DND-41 (cell line): Measurements from ENCODE around the gene RBM20.

Experiments used
- ATAC-seq: fragments of 200-7000 bp; cut with Tn5 transposase; 3 replicates; pipeline ENCODE4 v1.9.1; 2021; ENCODE audit warnings: low read depth; ENCODE audit not compliant: insufficient read depth
- DNase-seq: peaks from one replicate; pipeline ENCODE4 v3.0.0-alpha.2; 2020
- H2AFZ ChIP-seq: 2 replicates; pipeline ENCODE4 v1.6.0; 2012; ENCODE audit warnings: low read depth, low read length
- H3K27ac ChIP-seq: 2 replicates; pipeline ENCODE4 v1.5.1; 2012; ENCODE audit warnings: low read length, inconsistent platforms
- H3K27me3 ChIP-seq: fragments of 200-600 bp; sonication (generic); 2 replicates; pipeline ENCODE4 v1.6.0; 2012; ENCODE audit warnings: low read length, mild to moderate bottlenecking, inconsistent platforms; ENCODE audit not compliant: insufficient read depth, poor library complexity
- H3K36me3 ChIP-seq: 2 replicates; pipeline ENCODE4 v1.5.1; 2012; ENCODE audit warnings: low read length, inconsistent platforms; ENCODE audit not compliant: insufficient read depth
- H3K4me1 ChIP-seq: 2 replicates; pipeline ENCODE4 v1.5.1; 2012; ENCODE audit warnings: mild to moderate bottlenecking, low read length; ENCODE audit not compliant: insufficient read depth
- H3K4me2 ChIP-seq: 2 replicates; pipeline ENCODE4 v1.6.0; 2012; ENCODE audit warnings: mild to moderate bottlenecking, moderate library complexity, low read length, inconsistent platforms; ENCODE audit not compliant: insufficient read depth
- H3K4me3 ChIP-seq, 2 experiments: fragments of 200-600 bp in 1 of 2; shearing (Covaris generic) in 1 of 2; 2 replicates each; pipeline ENCODE4 v1.5.1; 2012 to 2016; ENCODE audit warnings: inconsistent platforms in 2 of 2, low read length in 2 of 2, mild to moderate bottlenecking in 2 of 2, low read depth in 1 of 2, moderate library complexity in 1 of 2
- H3K79me2 ChIP-seq: 2 replicates; pipeline ENCODE4 v1.6.0; 2012; ENCODE audit warnings: low read length, inconsistent platforms; ENCODE audit not compliant: insufficient read depth
- H3K9ac ChIP-seq: 2 replicates; pipeline ENCODE4 v1.6.0; 2012; ENCODE audit warnings: low read depth, mild to moderate bottlenecking, inconsistent platforms, low read length, moderate library complexity
- H3K9me3 ChIP-seq: 2 replicates; pipeline ENCODE4 v1.5.1; 2012; ENCODE audit warnings: low read length, moderate library complexity, mild to moderate bottlenecking, inconsistent platforms; ENCODE audit not compliant: insufficient read depth, severe bottlenecking
- H4K20me1 ChIP-seq: 2 replicates; pipeline ENCODE4 v1.6.0; 2012; ENCODE audit warnings: low read length; ENCODE audit not compliant: insufficient read depth
- EZH2 ChIP-seq: IDR thresholded peaks from 3 replicates; pipeline ENCODE4 v1.6.1; 2012; ENCODE audit warnings: borderline replicate concordance, low read depth, mild to moderate bottlenecking, moderate library complexity, low read length, inconsistent platforms; ENCODE audit not compliant: severe bottlenecking
- TF ChIP-seq, protein P1 (sequence below): IDR thresholded peaks from 2 replicates; pipeline ENCODE4 v1.5.1; 2012; ENCODE audit warnings: borderline replicate concordance, low read length, moderate library complexity, mild to moderate bottlenecking; ENCODE audit not compliant: poor library complexity, severe bottlenecking; ENCODE audit errors: extremely low read depth

RBM20 gene

GRCh38 chr10:110870823-110871297, 226.7 kb downstream of the RBM20 start:
- peaks cover 1% of the 10 kb centered on the region; the same call in 1 of the 2 replicates for H3K36me3 ChIP-seq
- no peaks in the 10 kb centered on the region for H4K20me1 ChIP-seq
- peak overlapping the region; percentile 79 to 81; a peak in 3 of 4 replicates for H3K4me3 ChIP-seq
- peaks cover 33% of the 10 kb centered on the region for H3K4me1 ChIP-seq
- peak overlapping the region; percentile 86 for H3K9ac ChIP-seq
- ATAC-seq (no peak), DNase-seq (no peak)
- no peaks in the 10 kb centered on the region for H3K9me3 ChIP-seq
- H3K27me3 ChIP-seq = no peaks in the 10 kb centered on the region
- TF ChIP-seq, protein P1, sequence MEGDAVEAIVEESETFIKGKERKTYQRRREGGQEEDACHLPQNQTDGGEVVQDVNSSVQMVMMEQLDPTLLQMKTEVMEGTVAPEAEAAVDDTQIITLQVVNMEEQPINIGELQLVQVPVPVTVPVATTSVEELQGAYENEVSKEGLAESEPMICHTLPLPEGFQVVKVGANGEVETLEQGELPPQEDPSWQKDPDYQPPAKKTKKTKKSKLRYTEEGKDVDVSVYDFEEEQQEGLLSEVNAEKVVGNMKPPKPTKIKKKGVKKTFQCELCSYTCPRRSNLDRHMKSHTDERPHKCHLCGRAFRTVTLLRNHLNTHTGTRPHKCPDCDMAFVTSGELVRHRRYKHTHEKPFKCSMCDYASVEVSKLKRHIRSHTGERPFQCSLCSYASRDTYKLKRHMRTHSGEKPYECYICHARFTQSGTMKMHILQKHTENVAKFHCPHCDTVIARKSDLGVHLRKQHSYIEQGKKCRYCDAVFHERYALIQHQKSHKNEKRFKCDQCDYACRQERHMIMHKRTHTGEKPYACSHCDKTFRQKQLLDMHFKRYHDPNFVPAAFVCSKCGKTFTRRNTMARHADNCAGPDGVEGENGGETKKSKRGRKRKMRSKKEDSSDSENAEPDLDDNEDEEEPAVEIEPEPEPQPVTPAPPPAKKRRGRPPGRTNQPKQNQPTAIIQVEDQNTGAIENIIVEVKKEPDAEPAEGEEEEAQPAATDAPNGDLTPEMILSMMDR = no peak
- TF ChIP-seq EZH2 = no peak
- H2AFZ ChIP-seq = peak overlapping the region; percentile 97
- peak overlapping the region; percentile 99 for H3K27ac ChIP-seq
- peak overlapping the region; percentile 88 for H3K4me2 ChIP-seq
- peaks cover 30% of the 10 kb centered on the region for H3K79me2 ChIP-seq

GRCh38 chr10:110871298-110872084, 227.4 kb downstream of the RBM20 start, which contains the start of gene PDCD4:
Gene PDCD4 (plus strand): TSS chr10:110871928. CDS start chr10:110876028, 4,100 bp downstream.
- TF ChIP-seq EZH2 = no peak
- TF ChIP-seq, protein P1 = no peak
- Histone ChIP-seq H3K4me2 (peak within 1 kb of the TSS; percentile 88), H3K9me3 (no peaks in the 10 kb centered on the region), H3K36me3 (peaks cover 4% of the 10 kb centered on the region; the same call in 1 of the 2 replicates), H4K20me1 (no peaks in the 10 kb centered on the region), H3K79me2 (peaks cover 37% of the 10 kb centered on the region), H3K4me3 (peak within 1 kb of the TSS; percentile 79 to 81), H3K27me3 (no peaks in the 10 kb centered on the region), H2AFZ (peak within 1 kb of the TSS; percentile 97), H3K9ac (peak within 1 kb of the TSS; percentile 86), H3K4me1 (peaks cover 33% of the 10 kb centered on the region), H3K27ac (peak within 1 kb of the TSS; percentile 99)
- peak; percentile 98 for DNase-seq
- ATAC-seq = peak; percentile 80

DNA sequence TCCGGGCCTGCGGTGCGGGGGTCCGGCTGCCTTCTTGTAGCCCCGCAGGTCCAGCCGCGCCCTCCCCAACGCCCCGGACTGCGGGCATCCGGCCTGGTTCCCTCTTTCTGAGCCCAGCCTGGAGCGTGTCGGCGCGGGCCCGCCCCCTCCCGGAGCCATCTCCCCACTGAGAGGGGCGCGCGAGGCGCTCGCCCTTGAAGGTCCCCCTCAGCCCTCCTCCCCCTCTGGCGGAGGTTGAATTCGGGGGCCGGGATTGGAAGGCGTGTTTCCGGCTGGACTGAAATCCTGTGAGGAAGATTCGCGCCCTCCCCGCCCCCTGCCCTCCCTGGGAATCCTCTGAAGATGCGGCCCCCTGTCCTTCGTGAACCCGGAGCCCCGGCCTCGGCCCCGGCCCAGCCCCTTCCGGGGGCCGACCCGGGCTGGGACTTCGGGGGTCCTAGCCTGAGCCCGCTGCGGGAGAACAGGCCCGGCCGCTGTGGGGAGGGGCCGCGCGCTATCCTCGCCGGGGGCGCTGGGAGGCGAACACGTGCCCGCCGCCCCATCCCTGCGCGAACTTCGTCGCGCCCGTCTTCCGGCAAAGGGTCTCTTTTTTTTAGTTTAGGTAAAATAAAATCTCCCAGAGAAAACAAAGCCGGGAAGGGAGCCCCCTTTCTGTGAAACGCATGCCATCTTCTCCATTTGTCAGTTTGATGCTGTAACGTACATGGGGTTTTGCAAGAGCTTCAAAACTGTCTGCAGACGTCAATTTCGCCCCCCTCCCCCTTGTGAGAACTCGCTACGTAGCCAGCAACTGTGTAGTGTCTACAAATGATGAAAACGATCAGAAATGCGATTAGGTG, 228.2 kb downstream of the RBM20 start:
- TF ChIP-seq, protein P1 = peak; percentile 38
- no peak for TF ChIP-seq EZH2
- Histone ChIP-seq H3K4me2 (peak overlapping the region; percentile 88), H3K9ac (peak overlapping the region; percentile 86), H3K9me3 (no peaks in the 10 kb centered on the region), H4K20me1 (no peaks in the 10 kb centered on the region), H2AFZ (peak overlapping the region; percentile 61), H3K4me1 (peaks cover 33% of the 10 kb centered on the region), H3K79me2 (peaks cover 40% of the 10 kb centered on the region), H3K27me3 (no peaks in the 10 kb centered on the region), H3K4me3 (peak overlapping the region; percentile 79 to 81), H3K27ac (peak overlapping the region; percentile 99), H3K36me3 (peaks cover 8% of the 10 kb centered on the region)
- ATAC-seq (peak; percentile 79), DNase-seq (peak; percentile 87)
